GM12892 (cell line): ENCODE results near the gene CDC14A.

Experiments
- POLR2A ChIP-seq: IDR thresholded peaks from 2 replicates; pipeline ENCODE4 v1.6.1; 2011; ENCODE audit warnings: low read depth, low read length, control low read depth
- POLR2AphosphoS5 ChIP-seq: IDR thresholded peaks from 2 replicates; pipeline ENCODE4 v1.6.1; 2011; ENCODE audit warnings: low read depth, low read length, control low read depth
- TAF1 ChIP-seq: IDR thresholded peaks from 2 replicates; pipeline ENCODE4 v1.6.1; 2011; ENCODE audit warnings: low read depth, mild to moderate bottlenecking, control low read depth, low read length, borderline replicate concordance

GRCh38 chr1:100351095-100351887, 1.0 kb upstream of the CDC14A start:
- TF ChIP-seq POLR2A, result peak; percentile 61; the same call in 1 of the 2 replicates
- TF ChIP-seq TAF1, result no peak; the same call in 1 of the 2 replicates
- peak; percentile 71 for TF ChIP-seq POLR2AphosphoS5
